Adrenal gland (tissue), 5 donors: ENCODE data around the gene ABCD1.

ENCODE experiments used
- POLR2A ChIP-seq, 2 donors: fragments of 450-650 bp; IDR thresholded peaks; one replicate each; pipeline ENCODE4 v1.6.1; 2017; ENCODE audit warnings: antibody characterized with exemption in 2 of 2, mild to moderate bottlenecking in 2 of 2, moderate library complexity in 1 of 2
- TF ChIP-seq, protein P1 (sequence below), 6 experiments: fragments of 450-650 bp in 4 of 6; fragments of 200-600 bp in 2 of 6; sonication (generic) in 1 of 6; IDR thresholded peaks; 1 replicate in 5 of 6; 2 replicates in 1 of 6; pipeline versions ENCODE4 v1.5.1 to v1.8.0; 2016 to 2021; ENCODE audit warnings: antibody characterized with exemption in 6 of 6, mild to moderate bottlenecking in 2 of 6, moderate library complexity in 1 of 6
- donor health status: DM: no; HTN: no; CAD: no.

DNA sequence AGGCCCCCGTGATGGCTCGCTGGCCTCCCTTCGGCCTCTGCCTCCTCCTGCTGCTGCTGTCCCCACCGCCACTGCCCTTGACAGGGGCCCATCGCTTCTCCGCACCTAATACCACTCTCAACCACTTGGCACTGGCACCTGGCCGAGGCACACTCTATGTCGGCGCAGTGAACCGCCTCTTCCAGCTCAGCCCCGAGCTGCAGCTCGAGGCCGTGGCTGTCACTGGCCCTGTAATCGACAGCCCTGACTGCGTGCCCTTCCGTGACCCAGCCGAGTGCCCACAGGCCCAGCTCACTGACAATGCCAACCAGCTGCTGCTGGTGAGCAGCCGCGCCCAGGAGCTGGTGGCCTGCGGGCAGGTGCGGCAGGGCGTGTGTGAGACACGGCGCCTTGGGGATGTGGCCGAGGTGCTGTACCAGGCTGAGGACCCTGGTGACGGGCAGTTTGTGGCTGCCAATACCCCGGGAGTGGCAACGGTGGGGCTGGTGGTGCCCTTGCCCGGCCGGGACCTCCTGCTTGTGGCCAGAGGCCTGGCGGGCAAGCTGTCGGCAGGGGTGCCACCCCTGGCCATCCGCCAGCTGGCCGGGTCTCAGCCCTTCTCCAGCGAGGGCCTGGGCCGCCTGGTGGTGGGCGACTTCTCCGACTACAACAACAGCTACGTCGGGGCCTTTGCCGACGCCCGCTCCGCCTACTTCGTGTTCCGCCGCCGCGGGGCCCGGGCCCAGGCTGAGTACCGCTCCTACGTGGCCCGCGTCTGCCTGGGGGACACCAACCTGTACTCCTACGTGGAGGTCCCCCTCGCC, 42.4 kb downstream of the ABCD1 start:
- TF ChIP-seq, protein P1, sequence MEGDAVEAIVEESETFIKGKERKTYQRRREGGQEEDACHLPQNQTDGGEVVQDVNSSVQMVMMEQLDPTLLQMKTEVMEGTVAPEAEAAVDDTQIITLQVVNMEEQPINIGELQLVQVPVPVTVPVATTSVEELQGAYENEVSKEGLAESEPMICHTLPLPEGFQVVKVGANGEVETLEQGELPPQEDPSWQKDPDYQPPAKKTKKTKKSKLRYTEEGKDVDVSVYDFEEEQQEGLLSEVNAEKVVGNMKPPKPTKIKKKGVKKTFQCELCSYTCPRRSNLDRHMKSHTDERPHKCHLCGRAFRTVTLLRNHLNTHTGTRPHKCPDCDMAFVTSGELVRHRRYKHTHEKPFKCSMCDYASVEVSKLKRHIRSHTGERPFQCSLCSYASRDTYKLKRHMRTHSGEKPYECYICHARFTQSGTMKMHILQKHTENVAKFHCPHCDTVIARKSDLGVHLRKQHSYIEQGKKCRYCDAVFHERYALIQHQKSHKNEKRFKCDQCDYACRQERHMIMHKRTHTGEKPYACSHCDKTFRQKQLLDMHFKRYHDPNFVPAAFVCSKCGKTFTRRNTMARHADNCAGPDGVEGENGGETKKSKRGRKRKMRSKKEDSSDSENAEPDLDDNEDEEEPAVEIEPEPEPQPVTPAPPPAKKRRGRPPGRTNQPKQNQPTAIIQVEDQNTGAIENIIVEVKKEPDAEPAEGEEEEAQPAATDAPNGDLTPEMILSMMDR (IDR thresholded peaks at IDR 0.05) = peak in 4 of 6 experiments; percentile 17 to 36 (median 20)
- TF ChIP-seq POLR2A (IDR thresholded peaks at IDR 0.05) = peak in 1 of 2 donors; percentile 34
